ENCODE data around the gene DYNC2LI1.

- TF ChIP-seq CTCF (IDR thresholded peaks at IDR 0.05) (no peak), ZFX (IDR thresholded peaks at IDR 0.05; ENCODE audit: borderline replicate concordance) (no peak)
Observed at GRCh38 chr2:43773876-43774613, at the start of gene DYNC2LI1.

All from 22Rv1 (cell line).